ENCODE data around the gene ZEB2. TPM values are rescaled to one million over a fixed set of nuclear protein-coding genes. Genes with fewer than 3 reads are reported as not detected.

The ZEB2 gene
- total and polyA plus RNA-seq, 2 donors (not counting 3 experiments of a cell fraction or from before 2014, with no cell fraction given) = 17.9 to 49.6 TPM

GRCh38 chr2:144411473-144411872 lies 108.4 kb downstream of the ZEB2 start:
- POLR2A ChIA-PET = no interaction called here
- Histone ChIP-seq H3K79me2 (ENCODE audit: control insufficient read depth, insufficient read depth, low read length) (no peaks in the 10 kb centered on the region), H3K36me3 (ENCODE audit: control insufficient read depth in 2 of 2, extremely low read depth in 1 of 2, insufficient read depth in 2 of 2, low read length in 2 of 2) (peaks cover 0 to 2% of the 10 kb centered on the region in 2 experiments)

DNA sequence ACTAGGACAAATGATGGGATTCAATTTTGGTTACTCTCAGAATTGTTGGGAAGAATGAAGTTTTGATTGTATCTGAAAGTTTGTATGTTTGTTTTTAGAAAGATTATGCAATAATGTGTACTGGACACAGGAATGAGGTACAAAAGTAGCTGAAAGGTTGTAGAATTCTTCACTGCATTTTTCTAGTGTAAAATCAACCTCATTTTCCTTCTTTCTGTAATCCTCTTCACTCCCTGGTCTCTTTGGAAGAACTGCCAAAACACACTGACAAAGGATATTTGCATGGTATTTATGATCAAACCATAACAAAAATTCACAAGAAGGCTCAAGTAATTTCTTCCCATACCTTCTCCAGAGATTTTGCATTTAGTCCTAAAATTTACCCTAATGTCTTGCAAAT lies 110.7 kb downstream of the ZEB2 start:
- ChIA-PET POLR2A (interaction anchor here (0.7 kb wide), 1 partner anchor 1087 kb away, joined by 4 read pairs; no protein-coding TSS in a partner anchor), CTCF (interaction anchor here (1.0 kb wide), 1 partner anchor 18 kb away, joined by 3 read pairs; no protein-coding TSS in a partner anchor)
- no peaks in the 10 kb centered on the region for H3K79me2 ChIP-seq (ENCODE audit: control insufficient read depth, insufficient read depth, low read length)
- BruUV-seq (replicated peaks) = no TSS peak
- TF ChIP-seq, protein P1, sequence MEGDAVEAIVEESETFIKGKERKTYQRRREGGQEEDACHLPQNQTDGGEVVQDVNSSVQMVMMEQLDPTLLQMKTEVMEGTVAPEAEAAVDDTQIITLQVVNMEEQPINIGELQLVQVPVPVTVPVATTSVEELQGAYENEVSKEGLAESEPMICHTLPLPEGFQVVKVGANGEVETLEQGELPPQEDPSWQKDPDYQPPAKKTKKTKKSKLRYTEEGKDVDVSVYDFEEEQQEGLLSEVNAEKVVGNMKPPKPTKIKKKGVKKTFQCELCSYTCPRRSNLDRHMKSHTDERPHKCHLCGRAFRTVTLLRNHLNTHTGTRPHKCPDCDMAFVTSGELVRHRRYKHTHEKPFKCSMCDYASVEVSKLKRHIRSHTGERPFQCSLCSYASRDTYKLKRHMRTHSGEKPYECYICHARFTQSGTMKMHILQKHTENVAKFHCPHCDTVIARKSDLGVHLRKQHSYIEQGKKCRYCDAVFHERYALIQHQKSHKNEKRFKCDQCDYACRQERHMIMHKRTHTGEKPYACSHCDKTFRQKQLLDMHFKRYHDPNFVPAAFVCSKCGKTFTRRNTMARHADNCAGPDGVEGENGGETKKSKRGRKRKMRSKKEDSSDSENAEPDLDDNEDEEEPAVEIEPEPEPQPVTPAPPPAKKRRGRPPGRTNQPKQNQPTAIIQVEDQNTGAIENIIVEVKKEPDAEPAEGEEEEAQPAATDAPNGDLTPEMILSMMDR (IDR thresholded peaks at IDR 0.05; ENCODE audit: extremely low read depth in 1 of 2, insufficient read depth in 1 of 2, low read depth in 1 of 2, low read length in 2 of 2) = no peak
- no peak for TF ChIP-seq EZH2 (IDR thresholded peaks at IDR 0.05; ENCODE audit: borderline replicate concordance, low read depth, low read length, severe bottlenecking)
- TF ChIP-seq GATA2 (IDR thresholded peaks at IDR 0.05; ENCODE audit: insufficient read depth, insufficient read length, low read depth, low read length) = no peak
- TF ChIP-seq, protein P2, sequence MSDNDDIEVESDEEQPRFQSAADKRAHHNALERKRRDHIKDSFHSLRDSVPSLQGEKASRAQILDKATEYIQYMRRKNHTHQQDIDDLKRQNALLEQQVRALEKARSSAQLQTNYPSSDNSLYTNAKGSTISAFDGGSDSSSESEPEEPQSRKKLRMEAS (IDR thresholded peaks at IDR 0.05; ENCODE audit: insufficient read depth, insufficient read length) = no peak
- no peak for TF ChIP-seq POLR2AphosphoS5 (IDR thresholded peaks at IDR 0.05; ENCODE audit: insufficient read depth, low read depth, low read length)
- H3K9me3 ChIP-seq (replicated peaks; ENCODE audit: control insufficient read depth, insufficient read depth, low read length) = no peaks in the 10 kb centered on the region
- H4K20me1 ChIP-seq (replicated peaks; ENCODE audit: control insufficient read depth, extremely low read depth, insufficient read depth, low read length) = no peaks in the 10 kb centered on the region
- no peak overlapping the region for H3K27ac ChIP-seq (ENCODE audit: insufficient read depth, low read depth, low read length)
- no peak for DNase-seq (ENCODE audit: low read depth, low spot score)
- intact Hi-C loops (cut with micrococcal nuclease) (no loop called here), dilution Hi-C loops (cut with MboI; ENCODE audit: extremely low pct_ligation_motif_present, low sequenced_read_pairs) (no loop called here)
- H3K36me3 ChIP-seq (ENCODE audit: control insufficient read depth in 2 of 2, extremely low read depth in 1 of 2, insufficient read depth in 2 of 2, low read length in 2 of 2) = peaks cover 0 to 4% of the 10 kb centered on the region in 2 experiments
- no peaks in the 10 kb centered on the region for H3K9me1 ChIP-seq (replicated peaks; ENCODE audit: control insufficient read depth, extremely low read depth, insufficient read depth, low read length)
- no peak overlapping the region for H3K9ac ChIP-seq (replicated peaks; ENCODE audit: extremely low read depth, insufficient read depth, low read length)
- no peak for FAIRE-seq
- H2AFZ ChIP-seq (ENCODE audit: low read depth, low read length) = no peak overlapping the region
- no peak overlapping the region for H3K4me3 ChIP-seq (replicated peaks in 1 of 3; ENCODE audit: insufficient read depth in 1 of 3, low read depth in 1 of 3, low read length in 3 of 3)
- H3K4me2 ChIP-seq (ENCODE audit: insufficient read depth, low read length) = no peak overlapping the region
- no peaks in the 10 kb centered on the region for H3K27me3 ChIP-seq (ENCODE audit: control insufficient read depth in 2 of 2, insufficient read depth in 2 of 2, low read length in 2 of 2)
- H3K4me1 ChIP-seq (ENCODE audit: control insufficient read depth, extremely low read depth, insufficient read depth, low read length) = no peaks in the 10 kb centered on the region

More at GRCh38 chr2:144411473-144411872, 108.4 kb downstream of the ZEB2 start:
- CTCF ChIA-PET = no interaction called here
- Histone ChIP-seq H3K9me3 (replicated peaks; ENCODE audit: control insufficient read depth, insufficient read depth, low read length) (no peaks in the 10 kb centered on the region), H3K4me3 (replicated peaks in 1 of 3; ENCODE audit: insufficient read depth in 1 of 3, low read depth in 1 of 3, low read length in 3 of 3) (no peak overlapping the region), H3K27me3 (ENCODE audit: control insufficient read depth in 2 of 2, insufficient read depth in 2 of 2, low read length in 2 of 2) (no peaks in the 10 kb centered on the region), H3K9me1 (replicated peaks; ENCODE audit: control insufficient read depth, extremely low read depth, insufficient read depth, low read length) (no peaks in the 10 kb centered on the region), H3K4me2 (ENCODE audit: insufficient read depth, low read length) (no peak overlapping the region), H4K20me1 (replicated peaks; ENCODE audit: control insufficient read depth, extremely low read depth, insufficient read depth, low read length) (no peaks in the 10 kb centered on the region), H2AFZ (ENCODE audit: low read depth, low read length) (no peak overlapping the region), H3K27ac (ENCODE audit: insufficient read depth, low read depth, low read length) (no peak overlapping the region), H3K4me1 (ENCODE audit: control insufficient read depth, extremely low read depth, insufficient read depth, low read length) (no peaks in the 10 kb centered on the region), H3K9ac (replicated peaks; ENCODE audit: extremely low read depth, insufficient read depth, low read length) (no peak overlapping the region)
- TF ChIP-seq JUN (IDR thresholded peaks at IDR 0.05; ENCODE audit: borderline replicate concordance, insufficient read depth, insufficient read length, low read depth) = no peak
- intact Hi-C loops (cut with micrococcal nuclease) (no loop called here), dilution Hi-C loops (cut with MboI; ENCODE audit: extremely low pct_ligation_motif_present, low sequenced_read_pairs) (no loop called here)
- no peak for FAIRE-seq
- no TSS peak for BruUV-seq (replicated peaks)
- no peak for DNase-seq (ENCODE audit: low read depth, low spot score)

All from endothelial cell of umbilical vein (primary cell).